Stimulated activated CD8-positive, alpha-beta memory T cell treated with anti-CD3 and anti-CD28 coated beads, Interleukin-15, amount 100 ng/mL, for 4 hours (primary cell): Measurements from ENCODE around the gene SPTA1.
"Not testable (repeated sequence)": the region's sequence is repeated elsewhere in the genome, so short reads cannot be mapped to it uniquely, and the experiment has no call there.

Experiments
- DNase-seq, 2 donors: peaks; one replicate each; pipeline ENCODE4 v3.0.0-alpha.2; 2020; ENCODE audit warnings: low read depth in 2 of 2

SPTA1 gene

GRCh38 chr1:158686111-158687009 is at the start of gene SPTA1:
Gene SPTA1 (minus strand): TSS chr1:158686715. CDS start chr1:158686517, 198 bp downstream.
- DNase-seq, result no peak

DNA sequence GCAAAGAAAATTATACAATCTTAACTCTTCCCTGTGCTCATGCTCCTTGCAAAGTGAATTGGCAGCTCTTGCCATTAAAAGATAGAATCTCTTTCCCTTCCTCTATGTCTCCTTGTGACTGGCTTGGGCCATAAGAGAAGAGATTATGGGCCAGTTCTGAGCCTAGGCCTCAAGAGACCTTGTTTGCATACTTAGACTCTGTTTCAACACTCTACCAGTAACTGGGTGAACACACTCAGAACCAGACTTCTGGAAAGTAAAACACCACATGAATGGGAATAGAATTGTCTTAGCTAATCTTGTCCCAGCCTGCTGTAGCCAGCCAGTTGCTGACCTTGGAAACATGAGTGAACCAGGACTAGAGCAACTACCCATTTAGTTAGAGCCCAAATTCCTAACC is 49.3 kb upstream of the SPTA1 start:
- no peak for DNase-seq

- no peak for DNase-seq
Observed at GRCh38 chr1:158732524-158732923, 46.0 kb upstream of the SPTA1 start.

DNA sequence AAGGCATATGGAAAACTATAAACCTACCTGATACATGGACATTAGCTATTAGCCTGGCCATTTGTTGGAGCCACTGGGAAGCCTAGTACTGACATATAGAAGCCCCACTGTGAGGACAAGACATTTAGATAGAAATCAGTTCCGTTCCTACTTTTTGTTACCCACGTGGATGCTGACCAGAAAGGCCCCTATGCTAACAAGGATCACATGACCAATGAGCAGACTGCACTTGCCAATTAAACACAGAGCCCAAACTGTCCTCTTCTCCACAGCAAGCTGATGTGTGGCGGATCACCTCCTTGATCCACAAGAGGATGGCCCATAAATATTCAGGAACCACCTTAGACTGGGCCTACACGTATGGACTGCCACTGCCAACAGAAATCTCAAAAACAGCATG is 45.2 kb upstream of the SPTA1 start:
- no peak for DNase-seq

DNA sequence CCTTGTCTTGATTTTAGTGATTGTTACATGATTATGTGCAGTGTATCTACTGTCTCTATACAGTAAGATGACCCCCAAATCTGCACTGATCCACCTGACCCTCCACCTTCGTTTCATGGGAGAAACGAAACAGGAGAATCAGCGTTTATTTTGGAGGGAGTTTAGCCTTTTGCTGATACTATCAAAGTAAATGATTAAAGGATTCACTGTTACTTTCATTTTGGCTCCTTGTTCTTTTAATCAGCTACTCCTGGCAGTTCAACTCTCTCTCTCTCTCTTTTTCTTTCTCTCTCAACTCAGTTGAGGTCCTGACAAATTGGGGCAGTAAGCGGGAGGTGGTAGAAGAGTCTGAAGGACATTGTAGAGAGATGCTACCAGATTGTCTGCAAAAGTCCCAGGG is 43.9 kb upstream of the SPTA1 start:
- no peak for DNase-seq

- DNase-seq, result no peak
Observed at GRCh38 chr1:158728510-158729225, 42.2 kb upstream of the SPTA1 start.

GRCh38 chr1:158724442-158724841 is 37.9 kb upstream of the SPTA1 start:
- DNase-seq, result no peak

DNA sequence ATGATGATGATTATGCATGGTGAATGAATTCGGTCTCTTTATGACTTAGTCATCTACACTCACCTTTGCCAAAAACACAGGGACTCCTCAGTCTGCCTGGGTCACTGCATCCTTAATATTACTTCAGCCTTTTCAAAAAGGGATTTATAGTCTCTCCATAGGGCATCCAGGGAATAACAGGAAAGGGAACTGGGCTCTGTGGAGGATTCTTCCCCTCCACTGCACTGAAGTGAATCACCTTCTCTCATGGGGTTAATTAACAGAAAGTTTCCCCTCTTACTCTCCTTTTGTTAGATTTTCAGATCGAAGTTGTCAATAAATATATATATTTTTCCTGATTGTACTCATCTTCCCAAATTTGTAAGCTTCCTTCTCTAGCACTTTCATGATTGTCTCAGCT is 34.1 kb upstream of the SPTA1 start, which contains the start of gene OR6K3:
Gene OR6K3, minus strand, starts transcription at position 101 of the 400 bp plus-strand sequence. CDS start 2,605 bp downstream, outside the sequence.
- no peak for DNase-seq

DNA sequence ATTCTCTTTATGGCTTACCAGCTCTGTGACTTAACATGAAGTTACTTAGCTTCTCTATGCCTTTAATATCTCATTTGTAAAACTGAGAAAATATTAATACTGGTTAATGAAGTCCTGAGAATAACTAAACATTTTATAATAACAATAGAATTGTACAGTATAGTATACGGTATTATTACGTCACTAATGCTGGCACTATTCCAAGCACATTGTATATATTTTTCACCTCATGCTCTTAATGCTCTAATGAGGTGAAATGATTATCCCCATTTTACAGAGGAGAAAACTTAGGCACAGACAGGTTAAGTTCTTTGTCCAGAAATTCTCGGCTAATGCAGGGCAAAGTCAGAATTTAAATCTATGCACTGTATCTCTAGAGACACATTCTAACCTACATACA is 33.1 kb upstream of the SPTA1 start:
- no peak for DNase-seq

DNA sequence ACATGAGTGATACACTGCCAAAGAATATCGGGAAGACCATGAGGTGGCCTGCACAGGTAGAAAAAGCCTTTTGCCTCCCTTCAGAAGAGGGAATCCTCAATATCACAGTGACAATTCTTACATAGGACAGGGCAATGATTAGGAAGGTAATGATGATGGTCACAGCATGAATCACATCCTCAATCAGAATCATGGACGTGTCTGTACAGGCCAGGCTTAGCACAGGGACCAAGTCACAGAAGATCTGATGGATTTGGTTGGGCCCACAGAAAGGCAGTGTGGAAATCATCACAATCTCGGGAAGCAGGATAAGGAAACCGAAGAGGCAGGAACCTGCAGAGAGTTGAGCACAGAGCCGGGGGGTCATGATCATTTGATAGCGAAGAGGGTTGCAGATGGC is 30.8 kb upstream of the SPTA1 start:
- no peak for DNase-seq

GRCh38 chr1:158716335-158716734 is 29.8 kb upstream of the SPTA1 start:
- DNase-seq, result no peak

- DNase-seq, result no peak
Observed at GRCh38 chr1:158714754-158715153, 28.2 kb upstream of the SPTA1 start.

DNA sequence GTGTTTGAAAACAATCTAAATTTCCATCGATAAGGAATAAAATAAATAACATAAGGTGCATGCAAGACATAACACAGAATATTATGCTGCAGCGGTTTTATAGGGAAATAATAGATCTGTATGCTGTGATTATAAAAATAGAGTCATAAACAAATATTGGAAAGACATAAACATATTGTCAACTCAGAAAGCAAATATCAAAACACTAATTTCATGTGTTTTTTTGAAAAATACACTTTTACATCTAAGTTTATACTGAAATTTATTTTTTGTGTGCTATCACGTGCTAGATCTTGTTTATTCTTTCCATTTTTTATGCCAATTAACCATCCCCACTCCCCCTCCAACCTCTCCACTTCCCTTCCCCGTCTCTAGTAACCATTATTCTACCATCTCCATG is 24.6 kb upstream of the SPTA1 start:
- DNase-seq, result no peak

- DNase-seq, result no peak
Observed at GRCh38 chr1:158706096-158706495, 19.6 kb upstream of the SPTA1 start.

DNA sequence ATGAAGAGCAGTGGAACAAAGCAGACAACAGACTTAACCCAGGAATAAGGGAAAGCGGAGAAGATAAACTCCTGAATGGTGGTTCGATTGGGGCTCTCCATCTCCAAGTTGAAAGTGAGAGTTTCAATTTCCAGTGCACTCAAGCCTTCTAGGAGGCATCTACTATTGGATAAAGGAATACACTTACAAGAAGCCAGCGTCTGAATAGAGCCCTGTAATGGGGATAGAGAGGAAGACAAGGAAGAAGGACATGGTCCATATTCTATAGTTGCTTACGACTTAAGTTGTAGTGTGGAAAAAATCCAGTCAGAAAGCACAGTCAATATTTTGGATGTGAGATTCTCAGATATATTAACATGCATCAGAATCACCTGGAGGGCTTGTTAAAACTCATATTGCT is 14.0 kb upstream of the SPTA1 start, which contains the start of gene OR6K2:
Gene OR6K2, minus strand, starts transcription at position 101 of the 400 bp plus-strand sequence. Its CDS starts 0 bp downstream, at position 101.
- no peak for DNase-seq

GRCh38 chr1:158694596-158694995 is 8.1 kb upstream of the SPTA1 start:
- DNase-seq, result no peak

DNA sequence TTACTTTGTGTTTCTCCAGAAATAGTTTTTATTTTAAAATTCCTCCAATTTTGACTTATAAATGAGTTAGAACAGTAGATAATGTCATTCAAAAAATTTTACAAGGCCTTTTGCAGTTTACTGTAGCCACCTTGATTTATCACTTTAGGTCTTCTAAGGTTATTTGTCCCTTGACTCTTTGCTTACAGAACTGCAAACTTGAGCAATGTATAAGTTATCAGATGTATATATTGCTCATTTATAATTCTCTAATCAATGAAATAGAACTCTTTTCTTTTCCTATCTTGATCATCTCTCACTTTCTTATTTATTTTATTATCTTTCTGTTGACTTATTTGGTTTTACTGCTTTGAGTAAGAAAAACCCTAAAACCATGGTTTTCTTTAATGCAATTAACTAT is 5.8 kb upstream of the SPTA1 start:
- no peak for DNase-seq

- no peak for DNase-seq
Observed at GRCh38 chr1:158691907-158692306, 5.4 kb upstream of the SPTA1 start.

- not testable (repeated sequence) for DNase-seq
Observed at GRCh38 chr1:158691149-158691548, 4.6 kb upstream of the SPTA1 start.

- DNase-seq, result no peak
Observed at GRCh38 chr1:158689875-158690274, 3.4 kb upstream of the SPTA1 start.

DNA sequence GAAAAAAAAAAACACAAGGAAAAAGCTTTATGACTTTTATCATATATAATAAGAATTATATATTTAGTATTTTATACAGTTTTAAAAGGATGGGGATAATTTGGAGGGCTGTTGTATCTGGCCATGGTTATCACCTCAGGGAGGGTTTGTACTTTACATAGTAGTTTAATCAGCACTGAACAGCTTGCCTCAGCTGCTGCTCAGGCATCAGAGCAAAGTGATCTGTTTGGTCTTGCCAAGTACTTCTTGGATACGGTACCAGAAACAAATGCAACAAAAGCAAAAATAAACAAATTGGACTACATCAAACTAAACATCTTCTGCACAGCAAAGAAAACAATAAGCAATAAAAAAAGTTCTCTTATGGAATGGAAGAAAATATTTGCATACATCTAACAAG is 2.6 kb upstream of the SPTA1 start:
- DNase-seq, result no peak

GRCh38 chr1:158688343-158688742 is 1.8 kb upstream of the SPTA1 start:
- DNase-seq, result not testable (repeated sequence)

GRCh38 chr1:158687037-158687436 is 522 bp upstream of the SPTA1 start:
- DNase-seq, result no peak
